Naive B cell (primary cell): ENCODE results near the gene DISP2. TPM values are rescaled to one million over a fixed set of nuclear protein-coding genes. Genes with fewer than 3 reads are reported as not detected.
A peak's percentile ranks its signal among the peaks of the same experiment; 100 is the strongest.

Experiments used
- ATAC-seq, 2 donors: fragments of 150-1000 bp; cut with Tn5 transposase; 2 replicates each; pipeline ENCODE4 v1.10.0; 2021; ENCODE audit warnings: low read depth in 2 of 2, mild to moderate bottlenecking in 2 of 2, moderate library complexity in 2 of 2
- DNase-seq: peaks from one replicate; pipeline ENCODE4 v3.0.0; 2022
- H3K27ac Mint-ChIP-seq, 6 donors: one replicate each; pipeline ENCODE4 v1.8.0; 2020 to 2022; ENCODE audit warnings: mild to moderate bottlenecking in 6 of 6, mixed read lengths in 6 of 6, moderate library complexity in 5 of 6, inconsistent platforms in 2 of 6
- H3K27me3 Mint-ChIP-seq, 3 donors: one replicate each; pipeline ENCODE4 v1.8.0; 2021 to 2022; ENCODE audit warnings: mixed read lengths in 3 of 3, mild to moderate bottlenecking in 1 of 3
- H3K36me3 Mint-ChIP-seq, 2 donors: one replicate each; pipeline ENCODE4 v1.8.0; 2020 to 2022; ENCODE audit warnings: mixed read lengths in 2 of 2, inconsistent platforms in 1 of 2, mild to moderate bottlenecking in 1 of 2
- H3K4me1 Mint-ChIP-seq, 3 donors: one replicate each; pipeline ENCODE4 v1.8.0; 2020 to 2022; ENCODE audit warnings: mixed read lengths in 3 of 3, inconsistent platforms in 1 of 3, mild to moderate bottlenecking in 1 of 3, moderate library complexity in 1 of 3
- H3K4me3 Mint-ChIP-seq, 8 donors: one replicate each; pipeline ENCODE4 v1.8.0; 2020 to 2022; ENCODE audit warnings: mild to moderate bottlenecking in 8 of 8, mixed read lengths in 8 of 8, moderate library complexity in 8 of 8, inconsistent platforms in 2 of 8
- H3K9me3 Mint-ChIP-seq, 7 donors: one replicate each; pipeline ENCODE4 v1.8.0; 2020 to 2022; ENCODE audit warnings: mixed read lengths in 7 of 7, mild to moderate bottlenecking in 5 of 7, inconsistent platforms in 2 of 7, moderate library complexity in 1 of 7
- polyA plus RNA-seq, 6 donors: library from polyadenylated mRNA; unstranded; fragments of 300-500 nt; fragmentation: Illumina TruSeq; gene quantifications; one replicate each; pipeline ENCODE4 v1.2.3, GENCODE V29; 2021; ENCODE audit warnings: low read depth in 6 of 6

DISP2 gene
- polyA plus RNA-seq, 6 donors from 2014 or later, result 0.23 to 0.47 (median 0.25) TPM; not detected in 3

DNA sequence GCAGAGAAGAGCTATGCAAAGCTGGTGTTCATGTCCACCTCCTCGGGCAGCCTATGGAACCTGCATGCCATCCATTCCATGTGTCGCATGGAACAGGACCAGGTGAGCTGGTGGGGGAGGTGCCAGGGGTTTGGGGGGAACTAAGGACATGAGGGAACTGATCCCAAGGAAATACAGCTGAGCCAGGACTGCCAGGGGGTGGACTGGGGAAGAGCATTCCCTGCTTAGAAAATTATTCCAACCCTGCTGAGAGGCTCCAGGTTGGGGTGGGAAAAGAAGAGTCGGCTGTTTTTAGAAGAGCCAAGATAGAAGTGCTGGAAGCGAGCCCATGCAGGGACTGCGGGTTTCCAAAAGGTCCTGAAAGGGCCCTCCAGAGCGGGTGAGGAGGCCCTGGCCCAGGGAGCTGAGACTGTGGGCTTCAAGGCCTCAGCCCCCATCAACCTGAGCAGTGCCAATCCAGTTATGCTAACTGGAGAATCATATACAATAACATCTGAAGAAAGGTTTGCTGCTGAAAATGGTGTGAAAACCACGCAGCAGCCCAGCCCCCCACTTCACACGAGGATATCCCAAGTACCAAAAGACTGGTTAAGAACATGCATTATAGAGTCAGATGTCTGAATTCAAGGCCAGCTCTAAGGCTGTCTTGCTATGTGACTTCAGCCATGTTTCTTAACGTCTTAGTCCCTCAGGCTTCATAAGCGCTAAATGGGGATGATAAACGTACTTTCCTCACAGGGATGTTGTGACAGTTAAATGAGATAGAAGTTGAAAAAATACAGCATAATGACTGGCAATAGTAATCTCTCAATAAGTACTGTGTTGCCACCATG, 7.8 kb downstream of the DISP2 start:
- peaks cover 18 to 34% (median 20%) of the 10 kb centered on the region in 3 donors for H3K4me1 Mint-ChIP-seq
- peak overlapping the region in 4 of 8 donors; percentile 20 to 57 (median 31) for H3K4me3 Mint-ChIP-seq
- H3K27me3 Mint-ChIP-seq, result no peaks in the 10 kb centered on the region
- H3K27ac Mint-ChIP-seq, result peak overlapping the region in 1 of 6 donors; percentile 72
- ATAC-seq (no peak), DNase-seq (no peak)
- peaks cover 0 to 8% of the 10 kb centered on the region in 2 donors for H3K36me3 Mint-ChIP-seq
- no peaks in the 10 kb centered on the region for H3K9me3 Mint-ChIP-seq

DNA sequence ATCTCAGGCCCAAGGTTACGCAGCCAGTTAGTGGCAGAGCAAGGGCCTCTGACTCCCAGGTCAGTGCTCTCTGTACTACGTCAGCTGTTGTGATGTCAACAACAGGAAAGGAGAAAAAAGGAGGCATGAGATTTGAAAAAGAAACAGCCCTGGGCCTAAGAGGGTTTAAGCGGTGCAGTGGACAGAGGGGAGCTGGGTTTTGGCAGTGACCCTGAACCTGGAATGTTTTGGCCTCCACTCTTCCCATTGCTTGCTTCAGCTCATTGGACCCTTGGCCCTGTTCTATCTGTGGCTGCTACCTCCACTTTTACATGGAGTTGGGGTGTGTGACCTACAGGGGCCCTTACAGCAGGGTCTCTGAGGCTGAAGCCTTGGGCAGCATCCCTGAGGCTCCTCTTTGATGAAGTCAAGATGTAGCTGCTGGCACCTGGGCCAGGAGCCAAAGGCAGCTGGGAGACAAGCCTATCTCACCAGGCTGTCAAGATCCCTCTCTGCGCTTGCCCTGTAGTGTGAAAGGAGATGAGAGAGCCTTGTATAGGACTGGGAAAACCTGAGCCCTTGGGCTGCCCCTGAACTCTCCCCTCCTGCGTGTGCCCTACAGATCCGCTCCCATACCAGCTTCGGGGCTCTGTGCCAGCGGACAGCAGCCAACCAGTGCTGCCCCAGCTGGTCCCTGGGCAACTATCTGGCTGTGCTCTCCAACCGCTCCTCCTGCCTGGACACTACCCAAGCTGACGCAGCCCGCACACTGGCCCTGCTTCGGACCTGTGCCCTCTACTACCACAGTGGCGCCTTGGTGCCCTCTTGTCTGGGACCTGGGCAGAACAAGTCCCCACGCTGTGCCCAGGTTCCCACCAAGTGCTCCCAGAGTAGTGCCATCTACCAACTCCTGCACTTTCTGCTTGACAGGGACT, 8.7 kb downstream of the DISP2 start:
- no peak for ATAC-seq
- peak overlapping the region in 5 of 6 donors; percentile 79 to 94 (median 89) for H3K27ac Mint-ChIP-seq
- DNase-seq, result no peak
- peaks cover 0 to 8% of the 10 kb centered on the region in 2 donors for H3K36me3 Mint-ChIP-seq
- H3K9me3 Mint-ChIP-seq, result no peaks in the 10 kb centered on the region
- peaks cover 18 to 34% (median 20%) of the 10 kb centered on the region in 3 donors for H3K4me1 Mint-ChIP-seq
- H3K4me3 Mint-ChIP-seq, result peak overlapping the region in 6 of 8 donors; percentile 81 to 95 (median 90)
- no peaks in the 10 kb centered on the region for H3K27me3 Mint-ChIP-seq

DNA sequence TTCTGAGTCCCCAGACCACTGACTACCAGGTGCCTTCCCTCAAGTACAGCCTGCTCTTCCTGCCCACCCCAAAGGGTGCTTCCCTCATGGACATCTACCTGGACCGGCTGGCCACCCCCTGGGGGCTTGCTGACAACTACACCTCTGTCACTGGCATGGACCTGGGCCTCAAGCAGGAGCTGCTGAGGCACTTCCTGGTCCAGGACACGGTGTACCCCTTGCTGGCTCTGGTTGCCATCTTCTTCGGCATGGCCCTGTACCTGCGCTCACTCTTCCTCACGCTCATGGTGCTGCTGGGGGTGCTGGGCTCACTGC, 9.3 kb downstream of the DISP2 start:
- H3K4me1 Mint-ChIP-seq, result peaks cover 18 to 34% (median 20%) of the 10 kb centered on the region in 3 donors
- H3K27me3 Mint-ChIP-seq, result no peaks in the 10 kb centered on the region
- H3K36me3 Mint-ChIP-seq, result peaks cover 0 to 6% of the 10 kb centered on the region in 2 donors
- H3K27ac Mint-ChIP-seq, result peak overlapping the region; percentile 71 to 94 (median 89)
- no peaks in the 10 kb centered on the region for H3K9me3 Mint-ChIP-seq
- H3K4me3 Mint-ChIP-seq, result peak overlapping the region; percentile 81 to 95 (median 90)
- ATAC-seq (no peak), DNase-seq (no peak)

DNA sequence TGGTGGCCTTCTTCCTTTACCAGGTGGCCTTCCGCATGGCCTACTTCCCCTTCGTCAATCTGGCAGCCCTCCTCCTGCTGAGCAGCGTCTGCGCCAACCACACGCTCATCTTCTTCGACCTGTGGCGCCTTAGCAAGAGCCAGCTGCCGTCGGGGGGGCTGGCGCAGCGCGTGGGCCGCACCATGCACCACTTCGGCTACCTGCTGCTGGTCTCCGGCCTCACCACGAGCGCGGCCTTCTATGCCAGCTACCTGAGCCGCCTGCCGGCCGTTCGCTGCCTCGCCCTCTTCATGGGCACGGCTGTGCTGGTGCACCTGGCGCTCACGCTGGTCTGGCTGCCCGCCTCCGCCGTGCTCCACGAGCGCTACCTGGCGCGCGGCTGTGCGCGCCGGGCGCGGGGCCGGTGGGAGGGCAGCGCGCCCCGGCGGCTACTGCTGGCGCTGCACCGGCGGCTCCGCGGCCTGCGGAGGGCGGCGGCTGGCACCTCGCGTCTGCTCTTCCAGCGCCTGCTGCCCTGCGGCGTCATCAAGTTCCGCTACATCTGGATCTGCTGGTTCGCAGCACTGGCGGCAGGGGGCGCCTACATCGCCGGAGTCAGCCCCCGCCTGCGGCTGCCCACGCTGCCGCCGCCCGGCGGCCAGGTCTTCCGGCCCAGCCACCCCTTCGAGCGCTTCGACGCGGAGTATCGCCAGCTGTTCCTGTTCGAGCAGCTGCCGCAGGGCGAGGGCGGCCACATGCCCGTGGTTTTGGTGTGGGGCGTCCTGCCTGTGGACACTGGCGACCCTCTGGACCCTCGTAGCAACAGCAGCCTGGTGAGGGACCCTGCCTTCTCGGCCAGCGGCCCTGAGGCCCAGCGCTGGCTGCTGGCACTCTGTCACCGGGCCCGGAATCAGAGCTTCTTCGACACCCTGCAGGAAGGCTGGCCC, 9.9 kb downstream of the DISP2 start:
- Mint-ChIP-seq H3K4me3 (peak overlapping the region; percentile 81 to 95 (median 90)), H3K36me3 (no peaks in the 10 kb centered on the region), H3K27ac (peak overlapping the region; percentile 71 to 94 (median 89)), H3K9me3 (no peaks in the 10 kb centered on the region), H3K4me1 (peaks cover 14 to 34% (median 20%) of the 10 kb centered on the region in 3 donors), H3K27me3 (no peaks in the 10 kb centered on the region)
- DNase-seq (peak; percentile 85), ATAC-seq (peak; percentile 89 to 90)

DNA sequence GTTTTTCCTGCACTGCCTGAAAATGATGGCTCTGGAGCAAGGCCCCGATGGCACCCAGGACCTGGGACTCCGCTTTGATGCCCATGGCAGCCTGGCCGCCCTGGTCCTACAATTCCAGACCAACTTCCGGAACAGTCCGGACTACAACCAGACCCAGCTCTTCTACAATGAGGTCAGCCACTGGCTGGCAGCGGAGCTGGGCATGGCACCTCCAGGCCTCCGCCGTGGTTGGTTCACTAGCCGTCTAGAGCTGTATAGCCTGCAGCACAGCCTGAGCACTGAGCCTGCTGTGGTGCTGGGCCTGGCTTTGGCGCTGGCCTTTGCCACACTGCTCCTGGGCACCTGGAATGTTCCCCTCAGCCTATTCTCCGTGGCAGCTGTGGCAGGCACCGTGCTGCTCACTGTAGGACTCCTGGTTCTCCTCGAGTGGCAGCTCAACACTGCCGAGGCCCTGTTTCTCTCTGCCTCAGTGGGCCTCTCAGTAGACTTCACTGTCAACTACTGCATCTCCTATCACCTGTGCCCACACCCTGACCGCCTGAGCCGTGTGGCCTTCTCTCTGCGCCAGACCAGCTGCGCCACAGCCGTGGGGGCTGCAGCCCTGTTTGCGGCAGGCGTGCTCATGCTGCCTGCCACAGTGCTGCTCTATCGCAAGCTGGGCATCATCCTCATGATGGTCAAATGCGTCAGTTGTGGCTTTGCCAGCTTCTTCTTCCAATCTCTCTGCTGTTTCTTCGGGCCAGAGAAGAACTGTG, 10.9 kb downstream of the DISP2 start:
- Mint-ChIP-seq H3K27ac (peak overlapping the region in 2 of 6 donors; percentile 52 to 65), H3K4me1 (peaks cover 14 to 31% (median 20%) of the 10 kb centered on the region in 3 donors), H3K9me3 (no peaks in the 10 kb centered on the region), H3K27me3 (no peaks in the 10 kb centered on the region), H3K36me3 (no peaks in the 10 kb centered on the region), H3K4me3 (peak overlapping the region in 7 of 8 donors; percentile 50 to 90 (median 80))
- ATAC-seq, result no peak
- DNase-seq, result no peak

DNA sequence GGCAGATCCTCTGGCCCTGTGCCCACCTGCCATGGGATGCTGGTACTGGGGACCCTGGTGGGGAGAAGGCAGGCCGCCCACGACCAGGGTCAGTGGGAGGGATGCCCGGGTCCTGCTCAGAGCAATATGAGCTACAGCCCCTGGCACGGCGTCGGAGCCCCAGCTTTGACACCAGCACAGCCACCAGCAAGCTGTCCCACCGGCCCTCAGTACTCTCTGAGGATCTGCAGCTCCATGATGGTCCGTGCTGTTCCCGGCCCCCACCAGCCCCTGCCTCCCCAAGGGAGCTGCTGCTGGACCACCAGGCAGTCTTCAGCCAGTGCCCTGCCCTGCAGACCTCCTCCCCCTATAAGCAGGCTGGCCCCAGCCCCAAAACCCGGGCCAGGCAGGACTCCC, 11.5 kb downstream of the DISP2 start:
- Mint-ChIP-seq H3K27me3 (no peaks in the 10 kb centered on the region), H3K36me3 (no peaks in the 10 kb centered on the region), H3K4me3 (peak overlapping the region in 4 of 8 donors; percentile 50 to 83 (median 79)), H3K9me3 (no peaks in the 10 kb centered on the region), H3K4me1 (peaks cover 14 to 31% (median 20%) of the 10 kb centered on the region in 3 donors), H3K27ac (peak overlapping the region in 1 of 6 donors; percentile 52)
- no peak for DNase-seq
- no peak for ATAC-seq

DNA sequence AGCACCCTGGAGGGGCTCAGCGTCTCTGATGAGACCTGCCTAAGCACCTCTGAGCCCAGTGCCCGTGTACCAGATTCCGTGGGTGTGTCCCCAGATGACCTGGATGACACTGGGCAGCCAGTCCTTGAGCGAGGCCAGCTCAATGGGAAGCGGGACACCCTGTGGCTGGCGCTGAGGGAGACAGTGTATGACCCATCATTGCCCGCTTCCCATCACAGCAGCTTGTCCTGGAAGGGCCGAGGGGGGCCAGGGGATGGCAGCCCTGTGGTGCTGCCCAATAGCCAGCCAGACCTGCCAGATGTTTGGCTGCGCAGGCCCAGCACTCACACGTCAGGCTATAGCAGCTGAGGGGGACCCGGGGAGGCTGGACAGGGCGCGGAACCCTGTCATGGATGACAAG, 12.0 kb downstream of the DISP2 start:
- DNase-seq, result no peak
- Mint-ChIP-seq H3K9me3 (no peaks in the 10 kb centered on the region), H3K4me3 (no peak overlapping the region), H3K27ac (no peak overlapping the region), H3K4me1 (peaks cover 14 to 30% (median 20%) of the 10 kb centered on the region in 3 donors), H3K36me3 (no peaks in the 10 kb centered on the region), H3K27me3 (no peaks in the 10 kb centered on the region)
- ATAC-seq, result no peak

DNA sequence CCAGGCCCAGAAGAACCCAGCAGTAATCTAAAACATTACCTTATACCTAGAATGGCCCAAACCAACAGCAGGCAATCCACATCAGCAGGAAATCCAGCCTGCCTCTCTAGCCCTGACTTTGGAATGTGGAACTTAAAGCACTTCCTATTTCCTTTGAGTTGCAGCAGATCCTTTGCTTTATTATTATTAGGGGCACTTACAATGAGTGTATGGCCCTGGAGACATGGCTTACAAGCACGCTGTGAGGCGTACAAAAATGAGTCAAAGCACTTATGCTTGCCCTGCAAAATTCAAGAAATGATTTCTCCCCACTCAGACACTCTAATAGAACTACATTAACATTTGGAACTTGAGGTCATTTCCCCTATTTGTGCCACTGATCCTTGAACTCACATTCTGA, 15.0 kb downstream of the DISP2 start:
- H3K36me3 Mint-ChIP-seq, result no peaks in the 10 kb centered on the region
- no peak overlapping the region for H3K4me3 Mint-ChIP-seq
- ATAC-seq (no peak), DNase-seq (no peak)
- peak overlapping the region in 1 of 6 donors; percentile 51 for H3K27ac Mint-ChIP-seq
- H3K27me3 Mint-ChIP-seq, result no peaks in the 10 kb centered on the region
- H3K9me3 Mint-ChIP-seq, result no peaks in the 10 kb centered on the region
- peaks cover 4 to 6% (median 6%) of the 10 kb centered on the region in 3 donors for H3K4me1 Mint-ChIP-seq

DNA sequence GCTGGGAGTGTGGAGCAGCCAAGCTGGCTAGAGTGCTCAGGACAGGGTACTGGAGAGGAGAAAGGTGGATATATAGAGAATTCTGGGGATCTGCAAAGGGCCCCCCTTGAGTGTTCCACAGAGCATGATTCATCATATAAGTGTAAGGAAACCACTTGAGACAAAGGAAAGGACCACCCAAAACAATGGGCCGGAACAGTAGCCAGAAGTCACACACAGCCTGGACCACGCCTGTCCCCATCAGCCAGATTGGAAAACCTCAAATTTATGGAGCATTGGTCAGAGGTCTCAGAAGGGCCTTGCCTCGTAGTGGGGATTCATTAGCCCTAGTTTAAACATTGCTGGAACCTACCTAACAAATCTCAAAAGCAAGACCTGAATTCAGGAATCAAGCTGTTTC, 19.6 kb downstream of the DISP2 start:
- Mint-ChIP-seq H3K27me3 (no peaks in the 10 kb centered on the region), H3K4me1 (peaks cover 2 to 3% (median 2%) of the 10 kb centered on the region in 3 donors), H3K27ac (peak overlapping the region in 1 of 6 donors; percentile 61), H3K4me3 (no peak overlapping the region), H3K9me3 (no peaks in the 10 kb centered on the region), H3K36me3 (no peaks in the 10 kb centered on the region)
- ATAC-seq, result no peak
- no peak for DNase-seq

DNA sequence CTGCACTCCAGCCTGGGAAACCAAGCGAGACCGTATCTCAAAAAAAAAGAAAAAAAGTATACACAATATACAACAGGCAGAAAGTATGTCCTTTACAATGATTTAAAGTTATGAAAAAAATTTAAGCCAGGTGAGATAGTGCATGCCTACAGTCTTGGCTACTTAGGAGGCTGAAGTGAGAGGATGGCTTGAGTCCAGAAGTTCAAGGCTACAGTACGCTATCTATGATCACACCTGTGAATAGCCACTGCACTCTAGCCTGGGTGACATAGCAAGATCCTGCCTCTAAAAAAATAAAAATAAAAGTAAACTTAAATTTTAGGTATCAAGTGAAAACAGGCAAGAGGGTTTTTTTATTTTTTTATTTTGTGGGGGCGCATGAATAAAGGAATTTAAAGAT, 21.4 kb downstream of the DISP2 start:
- Mint-ChIP-seq H3K27ac (no peak overlapping the region), H3K36me3 (no peaks in the 10 kb centered on the region), H3K4me3 (no peak overlapping the region), H3K9me3 (no peaks in the 10 kb centered on the region), H3K4me1 (peaks cover 12 to 17% (median 14%) of the 10 kb centered on the region in 3 donors), H3K27me3 (no peaks in the 10 kb centered on the region)
- no peak for ATAC-seq
- no peak for DNase-seq

DNA sequence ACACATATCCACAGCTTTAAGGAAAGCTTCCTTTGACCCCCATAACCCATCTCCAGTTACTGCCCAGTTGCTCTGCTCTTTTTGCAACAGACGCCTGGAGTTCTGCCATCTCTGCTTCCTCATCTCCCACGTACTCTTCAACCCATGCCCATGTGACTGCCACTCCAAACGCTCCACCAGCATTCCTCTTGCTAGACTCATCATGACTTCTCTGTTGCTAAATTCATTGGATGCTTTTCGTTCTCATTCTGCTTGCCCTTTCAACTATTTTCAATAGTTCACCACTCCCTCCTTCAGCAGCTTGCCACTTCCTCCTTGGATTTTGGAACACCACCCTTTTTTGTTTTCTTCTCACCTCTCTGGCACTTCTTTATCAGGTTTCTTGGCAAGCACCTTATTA, 21.8 kb downstream of the DISP2 start:
- no peak overlapping the region for H3K27ac Mint-ChIP-seq
- no peak for DNase-seq
- no peaks in the 10 kb centered on the region for H3K27me3 Mint-ChIP-seq
- ATAC-seq, result no peak
- no peaks in the 10 kb centered on the region for H3K36me3 Mint-ChIP-seq
- H3K9me3 Mint-ChIP-seq, result no peaks in the 10 kb centered on the region
- no peak overlapping the region for H3K4me3 Mint-ChIP-seq
- peaks cover 12 to 17% (median 14%) of the 10 kb centered on the region in 3 donors for H3K4me1 Mint-ChIP-seq

DNA sequence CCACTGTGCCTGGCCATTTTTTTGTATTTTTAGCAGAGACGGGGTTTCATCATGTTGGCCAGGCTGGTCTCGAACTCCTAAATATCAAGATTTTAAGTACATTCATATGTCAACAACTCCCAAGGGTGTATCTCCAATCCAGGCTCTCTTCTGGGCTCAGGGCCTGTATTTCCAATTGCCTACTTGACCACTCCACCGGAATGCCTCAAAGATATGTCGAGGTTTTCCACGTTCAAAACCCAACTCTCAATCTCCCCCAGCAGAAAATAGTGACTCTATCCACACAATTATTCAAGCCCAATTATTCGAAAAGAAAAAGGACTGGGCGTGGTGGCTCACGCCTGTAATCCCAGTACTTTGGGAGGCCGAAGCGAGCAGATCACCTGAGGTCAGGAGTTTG, 22.6 kb downstream of the DISP2 start:
- DNase-seq (no peak), ATAC-seq (no peak)
- no peaks in the 10 kb centered on the region for H3K36me3 Mint-ChIP-seq
- no peak overlapping the region for H3K27ac Mint-ChIP-seq
- H3K27me3 Mint-ChIP-seq, result no peaks in the 10 kb centered on the region
- peak overlapping the region in 2 of 8 donors; percentile 3 to 6 for H3K4me3 Mint-ChIP-seq
- no peaks in the 10 kb centered on the region for H3K9me3 Mint-ChIP-seq
- H3K4me1 Mint-ChIP-seq, result peaks cover 12 to 17% (median 14%) of the 10 kb centered on the region in 3 donors
